Stimulated activated CD4-positive, alpha-beta T cell treated with anti-CD3 and anti-CD28 coated beads, Interleukin-1b, Interleukin-23, amount 100 ng/mL, for 4 hours (primary cell): Measurements from ENCODE around the gene PLEKHA5.
"Not testable (repeated sequence)": the region's sequence is repeated elsewhere in the genome, so short reads cannot be mapped to it uniquely, and the experiment has no call there.

Source experiments
- DNase-seq, 2 donors: peaks; one replicate each; pipeline ENCODE4 v3.0.0-alpha.2; 2020; ENCODE audit warnings: low read depth in 2 of 2

Gene PLEKHA5

GRCh38 chr12:19322376-19322775 is 192.8 kb downstream of the PLEKHA5 start:
- DNase-seq, result no peak

- no peak for DNase-seq
These were observed 194.3 kb downstream of the PLEKHA5 start for GRCh38 chr12:19323805-19324204.

DNA sequence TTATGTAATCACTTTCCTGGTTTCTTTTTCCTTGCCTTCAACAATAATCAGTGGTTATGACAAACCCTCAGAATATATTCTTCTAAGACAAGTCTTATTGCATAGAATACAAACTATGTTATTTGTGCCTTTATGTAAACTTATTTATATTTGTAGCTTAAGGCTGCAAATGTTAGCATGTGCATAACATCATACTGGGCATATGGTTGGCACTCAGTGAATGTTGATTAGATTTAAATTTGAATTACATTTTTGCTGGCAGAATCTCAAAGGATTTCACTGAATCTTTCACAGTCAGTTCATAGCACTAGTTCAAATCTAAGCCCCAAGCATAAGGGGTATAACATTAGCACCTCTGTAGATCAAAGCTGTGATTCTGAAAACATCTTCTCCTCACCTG is 196.6 kb downstream of the PLEKHA5 start:
- DNase-seq, result no peak

- DNase-seq, result no peak
These were observed 202.7 kb downstream of the PLEKHA5 start for GRCh38 chr12:19332196-19332595.

GRCh38 chr12:19338405-19338804 is 208.9 kb downstream of the PLEKHA5 start:
- no peak for DNase-seq

DNA sequence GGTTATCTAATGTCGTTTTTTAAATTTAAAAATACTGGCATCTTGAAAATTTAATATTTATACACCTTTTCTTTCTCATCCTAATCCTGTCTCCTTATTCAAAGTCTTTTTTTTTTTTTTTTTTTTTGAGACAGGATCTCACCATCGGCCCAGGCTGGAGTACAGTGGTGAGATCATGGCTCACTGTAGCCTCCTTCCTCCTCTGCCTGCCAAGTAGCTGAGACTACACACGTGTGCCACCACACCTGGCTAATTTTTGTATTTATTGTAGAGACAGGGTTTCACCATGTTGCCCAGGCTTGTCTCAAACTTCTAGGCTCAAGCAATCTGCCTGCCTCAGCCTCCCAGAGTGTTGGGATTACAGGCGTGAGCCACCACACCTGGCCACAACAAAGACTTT is 221.3 kb downstream of the PLEKHA5 start:
- DNase-seq, result not testable (repeated sequence)

- DNase-seq, result no peak
These were observed 221.8 kb downstream of the PLEKHA5 start for GRCh38 chr12:19351346-19351745.

GRCh38 chr12:19369691-19370148 is 240.2 kb downstream of the PLEKHA5 start:
- DNase-seq, result no peak

DNA sequence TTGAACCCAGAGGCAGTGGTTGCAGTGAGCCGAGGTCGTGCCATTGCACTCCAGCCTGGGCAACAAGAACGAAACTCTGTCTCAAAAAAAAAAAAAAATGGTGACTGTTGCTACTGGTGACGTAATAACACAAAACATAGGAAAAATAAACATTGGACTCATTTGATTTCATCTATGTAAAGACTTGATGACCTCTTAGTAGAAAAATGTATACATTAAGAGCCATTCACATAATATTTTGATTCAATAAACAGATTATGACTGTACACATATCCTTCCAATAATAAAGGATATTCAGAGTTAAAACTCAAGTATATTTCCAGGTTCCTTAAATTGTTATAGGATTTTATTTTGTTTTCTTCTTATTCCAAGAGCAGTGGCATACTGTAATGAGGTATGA is 244.1 kb downstream of the PLEKHA5 start:
- no peak for DNase-seq

GRCh38 chr12:19375888-19376287 is 246.4 kb downstream of the PLEKHA5 start:
- no peak for DNase-seq

GRCh38 chr12:19376691-19377090 is 247.2 kb downstream of the PLEKHA5 start:
- DNase-seq, result no peak

- DNase-seq, result peak; percentile 27 to 36
These were observed 252.6 kb downstream of the PLEKHA5 start for GRCh38 chr12:19382111-19382526.

DNA sequence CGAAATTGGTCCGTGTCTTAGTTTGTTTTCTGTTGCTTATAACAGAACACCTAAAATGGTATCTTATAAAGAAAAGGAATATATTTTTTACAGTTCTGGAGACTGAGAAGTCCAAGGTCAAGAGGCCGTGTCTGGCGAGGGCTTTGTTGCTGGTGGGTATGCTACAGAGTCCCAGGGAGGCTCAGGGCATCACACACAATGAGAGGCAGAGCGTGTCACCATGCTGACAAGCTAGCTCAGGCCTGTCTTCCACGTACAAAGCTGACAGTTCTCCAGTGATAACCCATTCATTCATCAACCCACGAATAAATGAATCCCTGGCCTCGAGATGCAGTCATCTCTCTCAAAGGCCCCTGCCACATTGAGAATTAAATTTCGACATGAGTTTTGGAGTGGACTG is 253.0 kb downstream of the PLEKHA5 start:
- DNase-seq, result no peak

GRCh38 chr12:19387161-19387560 is 257.6 kb downstream of the PLEKHA5 start:
- no peak for DNase-seq

- DNase-seq, result no peak
These were observed 258.6 kb downstream of the PLEKHA5 start for GRCh38 chr12:19388131-19388549.

DNA sequence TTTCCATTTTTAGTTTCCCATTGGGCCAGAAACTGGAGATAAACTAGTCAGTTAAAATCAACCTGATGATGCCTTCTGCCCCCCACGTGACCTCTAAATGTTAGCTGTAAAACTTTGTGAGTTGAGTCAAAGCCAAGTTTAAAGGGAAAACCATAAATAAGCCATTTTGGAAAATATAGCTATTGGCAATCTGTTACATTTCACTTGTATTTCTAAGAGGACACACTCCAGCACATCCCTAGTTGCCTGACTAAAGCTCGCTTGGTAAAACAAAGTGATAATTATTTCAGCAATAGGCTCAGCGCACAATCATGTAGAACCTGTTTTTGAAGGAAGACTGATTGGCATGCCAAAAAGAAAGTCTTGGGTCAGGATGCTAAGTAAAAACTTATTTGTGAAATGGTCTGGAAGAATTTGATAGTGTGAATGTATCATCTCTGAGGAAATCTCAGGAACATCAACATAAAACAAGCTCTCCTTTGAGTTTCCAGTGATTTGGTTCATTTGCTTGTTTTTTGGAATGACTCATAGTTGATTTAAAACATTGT is 260.6 kb downstream of the PLEKHA5 start:
- no peak for DNase-seq

DNA sequence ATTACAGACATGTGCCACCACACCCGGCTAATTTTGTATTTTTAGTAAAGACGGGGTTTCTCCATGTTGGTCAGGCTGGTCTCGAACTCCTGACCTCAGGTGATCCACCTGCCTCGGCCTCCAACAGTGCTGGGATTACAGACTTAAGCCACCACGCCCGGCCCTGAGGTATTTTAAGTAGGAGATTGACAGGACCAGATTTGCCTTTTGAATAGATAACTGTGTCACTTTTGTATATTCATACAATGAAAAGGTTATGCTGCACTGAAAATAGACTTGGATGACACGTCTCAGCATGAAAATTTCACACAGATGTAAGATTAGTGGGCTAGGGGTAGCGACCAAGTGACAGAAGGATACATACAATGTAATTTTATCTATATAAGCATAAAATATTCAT is 263.1 kb downstream of the PLEKHA5 start:
- DNase-seq, result not testable (repeated sequence)

GRCh38 chr12:19394385-19394784 is 264.9 kb downstream of the PLEKHA5 start:
- no peak for DNase-seq

DNA sequence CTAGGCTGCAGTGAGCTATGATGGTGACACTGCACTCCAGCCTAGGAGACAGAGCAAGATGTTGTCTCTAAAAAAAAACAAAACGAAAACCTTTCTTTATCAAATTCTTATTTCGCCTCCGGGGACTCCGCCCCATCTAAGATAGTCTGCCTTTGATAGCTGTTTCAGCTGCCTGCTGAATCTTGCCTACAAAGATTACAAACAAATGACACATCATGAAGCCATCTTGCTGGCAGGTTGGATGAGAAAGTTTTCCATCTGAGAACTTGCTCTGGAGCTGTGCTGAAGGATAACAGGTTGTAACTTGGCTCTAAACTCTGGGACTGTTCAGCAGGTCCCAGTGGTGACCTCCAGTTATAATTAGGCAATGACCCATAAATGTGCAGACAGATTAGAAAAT is 268.0 kb downstream of the PLEKHA5 start:
- DNase-seq, result no peak

GRCh38 chr12:19398376-19399363 is 269.1 kb downstream of the PLEKHA5 start:
- no peak for DNase-seq

DNA sequence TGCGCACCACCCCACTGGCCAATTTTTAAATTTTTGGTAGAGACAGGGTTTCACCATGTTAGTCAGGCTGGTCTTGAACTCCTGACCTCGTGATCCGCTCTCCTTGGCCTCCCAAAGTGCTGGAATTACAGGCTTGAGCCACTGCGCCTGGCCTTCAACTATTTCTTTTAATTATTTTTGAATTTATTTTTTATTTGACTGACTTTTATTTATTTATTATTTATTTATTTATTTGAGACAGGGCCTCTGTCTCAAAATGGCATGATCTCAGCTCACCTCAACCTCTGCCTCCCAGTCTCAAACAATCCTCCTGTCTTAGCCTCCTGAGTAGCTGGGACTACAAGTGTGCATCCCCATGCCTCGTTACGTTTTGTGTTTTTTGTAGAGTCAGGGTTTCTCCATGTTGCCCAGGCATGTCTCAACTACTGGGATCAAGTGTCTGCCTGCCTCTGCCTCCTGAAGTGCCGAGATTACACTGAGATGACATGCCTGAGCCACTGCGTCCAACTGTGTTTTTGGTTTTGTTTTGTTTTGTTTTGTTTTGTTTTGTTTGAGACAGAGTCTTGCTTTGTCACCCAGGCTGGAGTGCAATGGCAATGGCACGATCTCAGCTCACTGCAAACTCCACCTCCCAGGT is 271.2 kb downstream of the PLEKHA5 start:
- DNase-seq, result not testable (repeated sequence)

DNA sequence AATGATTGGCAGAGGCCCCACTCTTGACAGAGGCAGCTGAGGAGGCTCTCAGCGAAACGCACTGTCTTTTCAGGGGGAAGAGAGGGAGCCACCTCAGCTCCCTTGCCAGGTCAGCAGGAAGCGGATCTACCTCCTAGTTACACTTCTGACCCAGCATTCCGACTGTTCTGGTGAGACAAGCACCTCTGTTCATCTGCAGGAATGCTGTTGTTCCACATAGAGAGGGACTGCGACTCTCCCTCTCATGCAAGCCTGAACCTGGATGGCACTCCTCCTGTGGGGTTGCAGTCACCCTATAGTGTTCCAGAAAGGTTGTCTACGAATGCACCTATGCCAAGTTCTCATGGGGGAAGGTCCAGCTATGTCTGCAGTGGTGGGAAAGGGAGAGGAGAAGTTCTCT is 272.7 kb downstream of the PLEKHA5 start:
- no peak for DNase-seq
